GM12878 (cell line): ENCODE measurements around the gene ABCA7.

Experiments
- CTCF ChIP-seq, 3 experiments: IDR thresholded peaks in 2 of 3; conservative IDR thresholded peaks in 1 of 3; 2 replicates each; pipeline ENCODE4 v1.5.1; 2011; ENCODE audit warnings: low read depth in 3 of 3, low read length in 3 of 3, mild to moderate bottlenecking in 3 of 3, control low read depth in 2 of 3, moderate library complexity in 2 of 3, inconsistent platforms in 1 of 3, mixed read lengths in 1 of 3; ENCODE audit not compliant: control insufficient read depth in 2 of 3, insufficient read depth in 1 of 3; ENCODE audit errors: extremely low read depth in 1 of 3
- EP300 ChIP-seq, 2 experiments: fragments of 150-350 bp in 1 of 2; IDR thresholded peaks; 2 replicates each; pipeline ENCODE4 v1.6.1; 2011 to 2012; ENCODE audit warnings: low read depth in 2 of 2, low read length in 2 of 2, borderline replicate concordance in 1 of 2, improper control_type of control experiment in 1 of 2, inconsistent platforms in 1 of 2; ENCODE audit not compliant: control insufficient read depth in 1 of 2
- NBN ChIP-seq: fragments of 450-650 bp; IDR thresholded peaks from 2 replicates; pipeline ENCODE4 v1.6.1; 2016
- NFIC ChIP-seq: IDR thresholded peaks from 2 replicates; pipeline ENCODE4 v1.6.1; 2012; ENCODE audit warnings: low read depth, mild to moderate bottlenecking, inconsistent platforms, low read length, moderate library complexity
- SP1 ChIP-seq: IDR thresholded peaks from one replicate; pipeline ENCODE4 v1.6.1; 2011; ENCODE audit warnings: low read depth, low read length
- SRF ChIP-seq, 2 experiments: IDR thresholded peaks; 2 replicates each; pipeline ENCODE4 v1.6.1; 2011; ENCODE audit warnings: low read depth in 2 of 2, low read length in 2 of 2, mild to moderate bottlenecking in 1 of 2, moderate library complexity in 1 of 2
- TAF1 ChIP-seq: IDR thresholded peaks from 2 replicates; pipeline ENCODE4 v1.6.1; 2011; ENCODE audit warnings: mild to moderate bottlenecking, low read depth, low read length, borderline replicate concordance
- TCF12 ChIP-seq: IDR thresholded peaks from 2 replicates; pipeline ENCODE4 v1.6.1; 2011; ENCODE audit warnings: low read depth, mild to moderate bottlenecking, low read length
- ZNF687 ChIP-seq: fragments of 450-650 bp; IDR thresholded peaks from 2 replicates; pipeline ENCODE4 v1.6.1; 2017; ENCODE audit warnings: mild to moderate bottlenecking, moderate library complexity

- TF ChIP-seq EP300 (IDR thresholded peaks at IDR 0.05; ENCODE audit: borderline replicate concordance in 1 of 2, control insufficient read depth in 1 of 2, low read depth in 2 of 2, low read length in 2 of 2): no peak
- no peak for TF ChIP-seq NFIC
- TF ChIP-seq CTCF (IDR thresholded peaks at IDR 0.05 in 2 of 3, conservative IDR thresholded peaks at IDR 0.05 in 1 of 3; ENCODE audit: control insufficient read depth in 2 of 3, extremely low read depth in 1 of 3, insufficient read depth in 1 of 3, low read depth in 3 of 3, low read length in 3 of 3): no peak
- TF ChIP-seq TAF1: no peak
- TF ChIP-seq ZNF687: no peak
- TF ChIP-seq NBN: no peak
- TF ChIP-seq SP1: no peak
- no peak for TF ChIP-seq SRF (IDR thresholded peaks at IDR 0.05; ENCODE audit: low read depth in 2 of 2, low read length in 2 of 2)
- TF ChIP-seq TCF12: no peak
Observed at GRCh38 chr19:1042689-1043511, 3.0 kb downstream of the ABCA7 start.
